ENCODE results near the gene PRLH.

PRLH gene

DNA sequence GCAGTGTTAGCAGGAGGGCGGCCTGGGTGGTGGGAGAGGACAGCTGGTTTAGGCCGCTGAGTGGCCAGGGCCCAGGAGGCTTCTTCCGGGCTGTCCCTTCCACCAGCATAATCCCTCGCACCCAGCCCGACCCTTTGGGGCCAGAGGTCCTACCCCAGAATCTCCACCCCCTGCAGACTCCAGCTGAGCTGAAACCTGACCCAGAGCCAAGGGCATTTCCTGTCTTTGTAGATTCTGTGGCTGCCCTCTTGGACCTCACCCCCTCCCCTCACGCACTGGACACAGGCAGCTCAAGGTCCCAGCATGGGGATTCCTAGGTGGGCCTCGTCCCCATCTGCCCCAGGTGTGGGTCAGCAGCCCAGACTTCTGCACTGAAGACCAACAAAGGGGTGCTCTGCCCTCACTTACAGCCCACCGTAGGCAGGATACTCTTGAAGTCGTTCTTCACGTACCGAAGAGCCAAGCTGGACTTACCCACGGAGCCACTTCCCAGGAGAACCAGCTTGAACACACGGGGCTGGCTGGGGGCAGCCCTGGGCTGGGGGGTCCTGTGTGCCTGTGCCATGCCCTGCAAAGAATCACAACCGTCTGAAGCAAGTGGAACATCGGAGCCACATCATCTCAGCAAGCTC is 19.3 kb downstream of the PRLH start:
- Histone ChIP-seq H3K27me3 (ENCODE audit: insufficient read depth, poor library complexity, severe bottlenecking) (no peaks in the 10 kb centered on the region), H3K9me3 (ENCODE audit: severe bottlenecking) (no peaks in the 10 kb centered on the region), H3K4me1 (ENCODE audit: insufficient read depth, poor library complexity, severe bottlenecking) (peaks cover 4% of the 10 kb centered on the region), H3K36me3 (ENCODE audit: low read depth) (no peaks in the 10 kb centered on the region), H3K4me3 (ENCODE audit: severe bottlenecking) (no peak overlapping the region), H3K27ac (ENCODE audit: poor library complexity, severe bottlenecking) (no peak overlapping the region)
- TF ChIP-seq, protein P1, sequence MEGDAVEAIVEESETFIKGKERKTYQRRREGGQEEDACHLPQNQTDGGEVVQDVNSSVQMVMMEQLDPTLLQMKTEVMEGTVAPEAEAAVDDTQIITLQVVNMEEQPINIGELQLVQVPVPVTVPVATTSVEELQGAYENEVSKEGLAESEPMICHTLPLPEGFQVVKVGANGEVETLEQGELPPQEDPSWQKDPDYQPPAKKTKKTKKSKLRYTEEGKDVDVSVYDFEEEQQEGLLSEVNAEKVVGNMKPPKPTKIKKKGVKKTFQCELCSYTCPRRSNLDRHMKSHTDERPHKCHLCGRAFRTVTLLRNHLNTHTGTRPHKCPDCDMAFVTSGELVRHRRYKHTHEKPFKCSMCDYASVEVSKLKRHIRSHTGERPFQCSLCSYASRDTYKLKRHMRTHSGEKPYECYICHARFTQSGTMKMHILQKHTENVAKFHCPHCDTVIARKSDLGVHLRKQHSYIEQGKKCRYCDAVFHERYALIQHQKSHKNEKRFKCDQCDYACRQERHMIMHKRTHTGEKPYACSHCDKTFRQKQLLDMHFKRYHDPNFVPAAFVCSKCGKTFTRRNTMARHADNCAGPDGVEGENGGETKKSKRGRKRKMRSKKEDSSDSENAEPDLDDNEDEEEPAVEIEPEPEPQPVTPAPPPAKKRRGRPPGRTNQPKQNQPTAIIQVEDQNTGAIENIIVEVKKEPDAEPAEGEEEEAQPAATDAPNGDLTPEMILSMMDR (IDR thresholded peaks at IDR 0.05; ENCODE audit: poor library complexity, severe bottlenecking): no peak
- DNase-seq (ENCODE audit: low spot score) (no peak), ATAC-seq (ENCODE audit: low read depth) (no peak)

DNA sequence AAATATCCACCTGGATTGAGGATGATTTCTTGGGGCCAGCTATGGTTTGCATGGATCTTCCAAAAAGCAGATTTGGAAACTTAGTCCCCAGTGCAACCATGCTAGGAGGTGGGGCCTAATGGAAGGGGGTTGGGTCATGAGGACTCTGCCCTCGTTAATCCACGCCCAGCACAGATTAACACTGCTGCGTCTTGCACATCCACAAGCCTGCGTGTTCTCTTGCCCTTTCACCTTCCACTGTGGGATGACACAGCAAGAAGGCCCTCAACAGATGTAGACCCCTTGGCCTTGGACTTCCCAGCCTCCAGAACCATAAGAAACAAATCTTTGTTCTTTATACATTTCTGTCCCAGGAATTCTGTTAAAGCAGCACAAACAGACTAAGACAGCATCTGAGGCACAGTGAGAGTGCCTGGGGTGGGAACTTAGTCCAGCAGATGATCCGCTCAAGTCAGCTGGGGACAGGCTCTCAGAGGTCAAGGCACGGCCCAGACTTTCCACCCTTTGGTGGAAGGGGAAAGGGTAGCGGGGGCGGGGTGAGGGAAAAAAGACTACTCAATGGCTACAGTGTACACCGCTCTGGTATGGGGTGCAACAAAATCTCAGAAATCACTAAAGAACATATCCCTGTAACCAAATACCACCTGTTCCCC is 21.8 kb downstream of the PRLH start:
- Histone ChIP-seq H3K4me3 (ENCODE audit: severe bottlenecking) (no peak overlapping the region), H3K36me3 (ENCODE audit: low read depth) (no peaks in the 10 kb centered on the region), H3K27me3 (ENCODE audit: insufficient read depth, poor library complexity, severe bottlenecking) (no peaks in the 10 kb centered on the region), H3K4me1 (ENCODE audit: insufficient read depth, poor library complexity, severe bottlenecking) (peaks cover 12% of the 10 kb centered on the region), H3K9me3 (ENCODE audit: severe bottlenecking) (no peaks in the 10 kb centered on the region), H3K27ac (ENCODE audit: poor library complexity, severe bottlenecking) (no peak overlapping the region)
- ATAC-seq (ENCODE audit: low read depth) (no peak), DNase-seq (ENCODE audit: low spot score) (no peak)
- TF ChIP-seq, protein P1 (IDR thresholded peaks at IDR 0.05; ENCODE audit: poor library complexity, severe bottlenecking): no peak

DNA sequence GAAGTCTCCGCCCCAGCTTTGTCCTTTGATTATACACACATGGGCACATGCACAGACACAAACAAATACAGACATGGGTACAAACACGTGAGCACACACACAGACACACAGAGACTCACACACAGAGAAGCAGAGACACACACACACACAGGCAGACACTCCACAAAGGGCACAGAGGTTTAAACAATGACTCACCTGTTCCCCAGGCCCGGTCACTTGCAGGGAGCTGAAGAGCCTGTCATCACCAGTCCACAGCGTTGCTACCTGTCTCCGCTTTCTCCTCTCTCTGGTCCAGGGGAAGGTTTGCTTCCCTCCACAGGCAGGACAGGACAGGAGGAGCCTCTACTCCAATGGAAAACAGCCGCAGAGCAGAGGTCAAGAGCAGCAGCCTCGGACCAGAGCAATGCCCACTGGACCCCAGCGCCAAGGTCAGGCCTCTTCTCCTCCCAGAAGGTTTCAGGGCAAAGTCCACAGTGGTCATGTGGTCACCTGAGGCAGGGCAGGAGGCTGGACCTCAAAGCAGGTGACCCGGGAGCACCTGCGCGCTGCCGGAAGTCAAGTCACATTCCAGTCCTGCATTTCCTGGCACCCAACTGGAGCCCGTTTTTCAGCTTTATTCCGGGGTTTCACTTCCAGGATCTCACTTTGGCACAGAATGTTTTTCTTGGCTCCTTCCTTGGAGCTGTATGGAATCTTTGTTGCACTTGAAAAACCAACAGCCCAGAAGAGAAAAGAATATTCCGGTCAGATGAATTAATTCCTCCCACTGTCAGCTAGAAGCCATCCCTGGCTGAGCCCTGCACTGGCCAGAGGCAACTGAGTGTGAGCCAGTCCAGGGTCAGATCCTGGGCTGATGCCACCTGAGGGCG is 24.1 kb downstream of the PRLH start, which contains the start of gene RAB17:
RAB17 (minus strand) TSS at position 463 of the 869 bp plus-strand sequence. CDS start 4,580 bp downstream, outside the sequence.
- Histone ChIP-seq H3K36me3 (ENCODE audit: low read depth) (no peaks in the 10 kb centered on the region), H3K4me1 (ENCODE audit: insufficient read depth, poor library complexity, severe bottlenecking) (peaks cover 12% of the 10 kb centered on the region), H3K27ac (ENCODE audit: poor library complexity, severe bottlenecking) (peak within 1 kb of the TSS; percentile 57), H3K27me3 (ENCODE audit: insufficient read depth, poor library complexity, severe bottlenecking) (no peaks in the 10 kb centered on the region), H3K9me3 (ENCODE audit: severe bottlenecking) (no peaks in the 10 kb centered on the region), H3K4me3 (ENCODE audit: severe bottlenecking) (peak within 1 kb of the TSS; percentile 13)
- TF ChIP-seq, protein P1 (IDR thresholded peaks at IDR 0.05; ENCODE audit: poor library complexity, severe bottlenecking): no peak
- ATAC-seq (ENCODE audit: low read depth): peak; percentile 86
- no peak for DNase-seq (ENCODE audit: low spot score)

DNA sequence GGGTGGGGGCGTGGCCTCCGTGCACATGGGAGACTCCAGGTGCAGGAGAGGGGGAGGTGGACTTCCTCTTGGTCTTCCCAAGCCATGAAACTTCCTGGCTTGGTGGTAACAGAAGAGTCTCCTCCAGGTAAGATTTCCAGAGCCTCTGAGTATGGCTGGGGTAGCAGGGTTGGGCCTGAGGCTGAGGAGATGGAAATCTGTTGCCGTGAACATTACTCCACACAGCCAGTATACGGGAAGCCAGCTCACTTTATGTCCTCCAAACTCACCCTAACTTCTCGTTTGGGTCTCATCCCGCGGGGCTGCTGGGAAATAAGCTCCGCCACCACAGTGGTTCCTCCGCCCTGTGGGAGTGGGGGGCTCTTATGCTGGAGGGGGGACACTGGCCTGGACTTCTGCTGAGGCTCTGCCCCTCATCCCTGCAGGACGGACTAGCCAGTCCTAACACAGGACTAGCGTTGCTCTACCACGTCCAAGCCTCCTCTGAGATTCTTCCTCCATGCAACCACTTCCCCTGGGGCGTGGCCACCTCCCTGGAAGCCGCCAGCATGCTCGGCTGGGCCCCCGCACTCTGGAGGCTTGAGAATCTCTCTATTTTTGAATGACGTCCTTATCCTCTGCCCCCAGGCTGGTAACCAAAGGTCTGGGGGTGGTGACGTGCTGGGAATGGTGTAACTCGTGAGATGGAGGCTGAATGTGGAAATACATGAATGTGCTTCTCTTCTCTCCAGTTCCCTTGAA is 24.9 kb downstream of the PRLH start:
- TF ChIP-seq, protein P1 (IDR thresholded peaks at IDR 0.05; ENCODE audit: poor library complexity, severe bottlenecking): no peak
- ATAC-seq (ENCODE audit: low read depth) (no peak; the same call in 2 of the 3 replicates), DNase-seq (ENCODE audit: low spot score) (no peak)
- H3K27me3 ChIP-seq (ENCODE audit: insufficient read depth, poor library complexity, severe bottlenecking): no peaks in the 10 kb centered on the region
- peak overlapping the region; percentile 13 for H3K4me3 ChIP-seq (ENCODE audit: severe bottlenecking)
- peaks cover 12% of the 10 kb centered on the region for H3K4me1 ChIP-seq (ENCODE audit: insufficient read depth, poor library complexity, severe bottlenecking)
- no peaks in the 10 kb centered on the region for H3K36me3 ChIP-seq (ENCODE audit: low read depth)
- no peaks in the 10 kb centered on the region for H3K9me3 ChIP-seq (ENCODE audit: severe bottlenecking)
- H3K27ac ChIP-seq (ENCODE audit: poor library complexity, severe bottlenecking): peak overlapping the region; percentile 57

All from RWPE2 (cell line).